DND-41 (cell line): ENCODE data around the gene PRR14.

Source experiments
- CTCF ChIP-seq: IDR thresholded peaks from 2 replicates; pipeline ENCODE4 v1.5.1; 2012; ENCODE audit warnings: borderline replicate concordance, low read length, moderate library complexity, mild to moderate bottlenecking; ENCODE audit not compliant: poor library complexity, severe bottlenecking; ENCODE audit errors: extremely low read depth
- EZH2 ChIP-seq: IDR thresholded peaks from 3 replicates; pipeline ENCODE4 v1.6.1; 2012; ENCODE audit warnings: borderline replicate concordance, low read depth, mild to moderate bottlenecking, moderate library complexity, low read length, inconsistent platforms; ENCODE audit not compliant: severe bottlenecking

DNA sequence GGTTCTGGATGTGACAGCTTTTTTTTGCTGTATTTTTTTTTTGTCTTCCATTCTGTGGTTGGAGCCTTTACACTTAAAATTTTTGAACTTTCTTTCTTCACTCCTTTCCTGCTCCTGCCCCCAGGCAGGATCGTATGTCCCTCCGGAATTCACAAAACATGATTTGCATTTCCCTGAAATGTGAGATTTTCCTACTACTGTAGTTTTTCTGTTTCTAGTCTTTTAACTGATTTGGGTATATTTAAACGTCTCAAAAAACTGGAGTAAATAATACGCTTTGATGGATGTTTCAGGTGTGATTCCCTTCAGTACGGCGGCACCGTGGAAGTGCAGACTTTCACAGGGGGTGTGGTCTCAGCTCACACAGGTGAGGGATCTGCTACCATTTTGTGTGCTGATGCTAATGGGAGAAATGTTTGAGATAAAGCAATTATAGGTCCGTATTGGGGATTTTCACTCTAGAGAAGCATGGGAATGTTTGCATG lies 48.9 kb downstream of the PRR14 start:
- TF ChIP-seq CTCF, result no peak
- TF ChIP-seq EZH2, result no peak
